Stimulated activated CD4-positive, alpha-beta T cell treated with anti-CD3 and anti-CD28 coated beads, Interleukin-15, amount 100 ng/mL, for 24 hours (primary cell): Measurements from ENCODE around the gene LRIT1.

ENCODE experiments used
- DNase-seq: peaks from one replicate; pipeline ENCODE4 v3.0.0-alpha.2; 2020

The LRIT1 gene

DNA sequence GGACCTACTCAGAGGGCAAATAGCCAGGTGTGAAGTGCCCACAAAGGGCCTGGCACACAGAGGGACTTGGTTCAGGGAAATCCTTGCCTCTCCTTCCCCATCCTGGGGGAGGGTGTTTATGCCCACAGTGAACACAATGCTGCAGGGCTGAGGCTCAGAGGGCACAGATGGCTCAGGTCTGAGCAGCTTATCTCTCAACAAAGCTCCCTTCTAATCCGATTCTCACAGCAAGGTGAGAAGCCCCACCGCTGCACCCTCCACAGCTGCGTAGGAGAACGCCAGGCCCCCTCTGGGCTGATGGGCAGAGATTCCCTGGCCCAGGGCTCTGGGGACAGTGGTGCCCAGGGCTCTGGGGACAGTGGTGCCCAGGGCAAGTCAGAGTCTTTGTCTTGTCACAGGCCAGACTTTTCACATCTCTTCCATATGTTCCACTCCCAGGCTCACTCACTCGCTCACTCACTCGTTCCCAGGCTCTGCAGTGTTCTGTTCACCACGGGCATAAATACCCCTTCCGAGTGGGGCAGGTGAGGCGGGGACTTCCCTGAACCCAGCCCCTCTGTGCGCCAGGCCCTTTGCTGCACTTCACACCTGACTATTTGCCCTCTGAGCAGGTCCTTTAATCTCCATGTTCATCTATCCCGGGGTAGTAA lies 55.7 kb downstream of the LRIT1 start:
- DNase-seq = no peak

DNA sequence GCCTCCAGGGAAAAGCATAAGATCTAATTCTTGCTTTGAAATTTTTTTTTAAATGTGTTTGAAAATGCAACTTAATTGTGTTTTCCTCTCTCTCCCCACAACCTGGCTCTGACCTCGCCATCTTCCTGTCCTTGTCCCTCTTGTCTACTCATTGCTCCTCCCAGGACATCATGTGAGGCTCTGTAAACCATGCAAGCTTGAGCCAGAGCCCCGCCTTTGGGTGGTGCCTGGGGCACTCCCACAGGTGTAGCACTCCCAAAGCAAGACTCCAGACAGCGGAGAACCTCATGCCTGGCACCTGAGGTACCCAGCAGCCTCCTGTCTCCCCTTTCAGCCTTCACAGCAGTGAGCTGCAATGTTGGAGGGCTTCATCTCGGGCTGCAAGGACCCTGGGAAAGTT lies 56.8 kb downstream of the LRIT1 start:
- DNase-seq = no peak

DNA sequence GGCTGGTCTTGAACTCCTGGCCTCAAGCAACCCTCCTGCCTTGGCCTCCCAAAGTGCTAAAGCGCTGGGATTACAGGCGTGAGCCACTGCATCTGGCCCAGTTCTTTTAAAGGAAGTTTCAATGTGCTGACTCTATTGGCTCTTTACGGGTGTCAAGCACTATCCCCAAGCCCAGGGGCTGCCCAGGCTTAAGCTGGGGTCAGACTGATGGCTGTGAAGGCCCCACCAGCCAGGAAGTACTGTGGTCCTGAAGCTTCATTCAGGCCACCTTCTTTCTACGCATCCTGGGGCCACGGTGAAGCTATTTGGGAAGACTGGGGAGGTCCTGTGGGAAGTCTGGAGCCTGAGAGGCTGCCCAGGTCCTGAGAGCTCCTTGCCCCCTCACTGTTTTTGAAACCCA lies 59.7 kb downstream of the LRIT1 start:
- no peak for DNase-seq
